Activated T-cell treated with anti-CD3 and anti-CD28 coated beads for 24 hours (primary cell): ENCODE results near the gene CACNA1A.
"Not testable (repeated sequence)": the region's sequence is repeated elsewhere in the genome, so short reads cannot be mapped to it uniquely, and the experiment has no call there.

Experiments
- DNase-seq: peaks from one replicate; pipeline ENCODE4 v3.0.0-alpha.2; 2020; ENCODE audit warnings: low read depth

Gene CACNA1A

DNA sequence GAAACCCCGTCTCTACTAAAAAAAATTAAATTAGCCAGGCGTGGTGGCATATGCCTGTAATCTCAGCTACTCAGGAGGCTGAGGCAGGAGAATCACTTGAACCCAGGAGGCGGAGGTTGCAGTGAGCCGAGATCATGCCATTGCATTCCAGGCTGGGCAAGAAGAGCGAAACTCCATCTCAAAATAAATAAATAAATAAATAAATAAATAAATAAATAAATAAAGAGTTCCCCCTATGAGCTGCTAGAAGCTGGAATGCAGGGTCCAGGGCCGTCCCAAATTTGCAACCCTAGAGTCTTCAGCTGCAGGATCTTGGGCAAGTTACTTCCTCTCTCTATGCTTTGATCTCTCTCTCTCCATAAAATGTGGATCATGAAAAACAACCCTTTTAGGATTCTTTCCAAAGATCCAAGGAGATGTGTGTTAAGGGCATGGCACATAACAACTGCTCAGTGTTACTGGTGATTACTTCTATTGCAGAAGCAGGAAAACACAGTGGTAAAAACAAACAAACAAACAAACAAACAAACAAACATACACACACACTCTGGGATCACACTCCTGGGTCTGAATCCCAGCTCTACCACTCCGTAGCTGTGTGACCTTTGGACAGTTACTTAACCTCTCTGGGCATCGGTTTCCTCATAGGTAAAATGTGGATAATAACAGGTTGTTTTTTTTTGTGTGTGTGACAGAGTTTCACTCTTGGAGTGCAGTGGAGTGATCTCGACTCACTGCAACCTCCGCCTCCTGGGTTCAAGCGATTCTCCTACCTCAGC, 78.8 kb downstream of the CACNA1A start:
- no peak for DNase-seq

- DNase-seq = not testable (repeated sequence)
Observed at GRCh38 chr19:13425875-13426274, 80.4 kb downstream of the CACNA1A start.

- no peak for DNase-seq
Observed at GRCh38 chr19:13425151-13425550, 81.1 kb downstream of the CACNA1A start.

- no peak for DNase-seq
Observed at GRCh38 chr19:13420780-13421179, 85.5 kb downstream of the CACNA1A start.

- no peak for DNase-seq
Observed at GRCh38 chr19:13417054-13417453, 89.2 kb downstream of the CACNA1A start.

DNA sequence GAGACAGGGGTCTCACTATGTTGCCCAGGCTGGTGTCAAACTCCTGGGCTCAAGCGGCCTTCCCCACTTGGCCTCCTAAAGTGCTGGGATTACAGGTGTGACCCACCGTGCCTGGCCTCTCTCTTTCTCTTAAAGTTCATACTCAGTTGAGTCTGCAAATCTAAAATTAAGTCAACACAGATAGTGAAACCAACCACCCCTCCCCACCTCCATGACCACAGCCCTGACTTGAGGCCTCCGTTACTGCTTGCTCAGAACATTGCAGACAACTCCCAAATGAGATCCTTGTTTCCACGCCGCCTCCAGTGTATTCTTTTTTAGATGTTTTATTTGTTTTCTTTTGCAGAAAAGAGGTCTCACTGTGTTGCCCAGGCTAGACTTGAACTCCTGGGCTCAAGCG, 94.4 kb downstream of the CACNA1A start:
- no peak for DNase-seq

DNA sequence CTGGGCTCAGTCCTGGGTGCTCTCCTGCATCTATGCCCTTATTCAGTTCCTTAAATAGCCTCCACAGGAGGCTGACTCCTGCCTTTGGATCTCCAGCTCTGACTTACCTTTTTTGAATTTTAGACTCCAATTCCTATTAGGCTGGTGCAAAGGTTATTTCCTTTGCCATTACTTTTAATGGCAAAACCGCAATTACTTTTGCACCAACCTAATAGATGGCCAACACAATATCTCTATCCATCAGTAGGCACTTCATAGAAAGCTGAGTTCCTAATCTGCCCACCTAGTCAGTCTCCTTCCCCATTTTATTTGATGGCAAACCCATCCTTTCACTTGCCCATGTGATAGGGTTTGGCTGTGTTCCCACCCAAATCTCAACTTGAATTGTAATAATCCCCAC, 95.3 kb downstream of the CACNA1A start:
- DNase-seq = no peak

- no peak for DNase-seq
Observed at GRCh38 chr19:13408889-13409518, 97.3 kb downstream of the CACNA1A start.

DNA sequence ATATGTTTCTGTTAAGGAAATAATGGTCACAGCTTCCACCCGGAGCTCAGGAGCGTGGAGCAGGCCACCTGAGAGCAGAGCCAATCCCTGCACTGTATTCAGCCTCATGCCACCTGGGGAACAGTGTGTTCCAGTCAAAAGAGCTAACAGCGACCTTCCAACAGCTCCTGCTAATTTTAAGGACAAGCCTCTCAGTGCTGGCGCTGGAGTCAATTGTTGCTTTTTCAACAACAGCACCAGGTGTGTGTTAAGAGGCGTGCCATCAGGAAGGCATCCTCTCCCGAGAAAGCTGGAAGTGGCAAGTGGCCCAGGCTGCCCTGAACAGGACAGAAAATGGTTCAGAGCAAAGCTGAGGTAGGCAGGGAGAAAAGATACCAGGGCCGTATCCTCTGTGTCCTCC, 102.0 kb downstream of the CACNA1A start:
- no peak for DNase-seq

DNA sequence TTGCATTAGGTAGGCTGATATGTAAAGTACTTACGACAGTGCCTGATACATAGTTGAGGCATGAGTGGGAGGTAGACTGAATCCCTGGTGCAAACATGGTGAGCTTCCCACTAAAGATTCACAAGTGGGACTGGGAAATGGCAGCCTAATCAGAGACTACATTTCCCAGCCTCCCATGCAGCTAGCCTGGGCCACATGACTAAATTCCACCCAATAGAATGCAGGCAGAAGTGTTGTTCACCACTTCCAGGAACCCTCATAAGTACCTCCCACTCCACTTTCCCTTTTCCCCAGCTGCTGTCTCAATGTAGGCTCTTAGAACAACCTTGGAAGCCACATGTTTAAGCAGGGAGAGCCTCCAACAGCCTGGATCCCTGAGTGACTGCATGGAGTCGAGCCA, 104.9 kb downstream of the CACNA1A start:
- DNase-seq = no peak

GRCh38 chr19:13400296-13400695, 106.0 kb downstream of the CACNA1A start:
- DNase-seq = no peak

DNA sequence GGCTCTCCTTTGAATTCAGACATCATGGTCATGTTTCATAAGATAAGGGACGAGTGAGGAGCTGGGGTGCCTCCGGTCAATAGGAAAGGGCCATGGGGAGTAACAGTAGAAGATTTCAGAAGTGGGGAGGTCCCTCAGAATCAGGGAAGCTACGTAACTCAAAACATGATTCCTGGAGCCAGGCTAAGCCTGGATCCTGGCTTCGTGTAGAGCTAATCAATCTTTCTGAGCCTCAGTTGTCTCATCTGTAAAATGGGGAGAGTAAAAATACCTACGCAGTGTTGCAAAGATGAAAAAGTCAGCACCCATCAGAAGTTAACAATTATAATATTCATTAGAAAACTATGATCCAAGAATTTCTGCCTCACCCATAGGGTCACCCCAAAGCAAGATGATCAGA, 106.5 kb downstream of the CACNA1A start:
- DNase-seq = no peak

DNA sequence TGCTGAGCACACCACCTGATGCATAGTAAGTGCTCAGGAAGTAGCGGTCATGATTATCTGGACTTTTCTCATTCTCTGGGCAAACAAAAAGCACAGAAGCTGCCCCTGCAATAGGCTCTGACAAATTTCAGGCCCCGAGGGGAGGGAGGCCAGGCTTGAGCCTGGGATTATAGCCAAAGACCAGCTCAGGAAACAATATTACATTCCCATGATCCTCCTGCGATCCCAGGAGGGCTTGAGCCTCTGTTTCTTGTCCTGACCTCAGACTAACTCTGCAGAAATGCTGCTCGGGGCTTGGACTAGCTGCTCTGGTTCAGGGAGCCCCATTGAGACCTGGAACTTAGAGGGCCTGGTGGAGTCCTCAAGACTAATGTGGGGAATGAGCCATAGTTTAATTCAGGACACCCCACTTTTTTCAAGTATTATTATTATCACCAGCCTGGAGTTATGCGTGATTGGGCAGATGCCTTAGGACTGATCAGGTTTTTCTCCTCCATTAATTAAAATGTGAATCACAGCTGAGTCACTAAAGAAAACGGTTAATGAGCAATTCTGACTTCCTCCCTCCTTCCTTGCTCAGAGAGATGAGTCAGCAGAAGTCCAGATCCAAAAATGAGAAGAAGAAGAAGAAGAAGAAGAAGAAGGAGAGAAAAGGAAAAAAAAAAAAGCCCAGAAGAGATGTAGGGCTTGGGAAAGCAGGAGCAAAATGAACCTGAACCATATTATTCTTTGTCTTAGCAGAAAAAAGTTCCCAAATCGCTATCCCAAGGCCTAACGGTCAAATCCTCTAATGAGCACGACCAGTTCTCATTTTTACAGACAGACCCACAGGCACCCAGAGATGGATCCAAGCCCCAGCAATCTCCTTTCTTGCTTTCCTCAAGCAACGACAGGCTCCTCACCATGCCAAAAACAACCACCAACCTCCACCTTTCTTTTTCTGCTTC, 107.2 kb downstream of the CACNA1A start:
- DNase-seq = no peak

DNA sequence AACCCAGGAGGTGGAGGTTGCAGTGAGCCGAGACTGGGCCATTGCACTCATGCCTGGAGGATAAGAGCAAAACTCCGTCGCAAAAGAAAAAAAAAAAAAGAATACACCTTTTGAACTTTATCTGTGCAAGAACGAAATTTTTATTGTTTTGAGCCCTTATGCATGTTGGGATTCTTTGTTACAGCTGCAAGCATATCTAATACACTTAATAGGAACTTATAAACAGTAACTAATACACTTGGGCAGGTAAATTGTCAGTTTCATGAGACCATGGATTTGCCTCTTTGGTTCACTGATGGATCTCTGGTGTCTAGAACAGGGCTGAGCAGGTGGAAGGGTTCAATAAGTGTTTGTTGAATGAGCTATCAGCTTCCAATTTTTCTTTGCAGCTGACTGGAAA, 108.1 kb downstream of the CACNA1A start:
- DNase-seq = no peak

DNA sequence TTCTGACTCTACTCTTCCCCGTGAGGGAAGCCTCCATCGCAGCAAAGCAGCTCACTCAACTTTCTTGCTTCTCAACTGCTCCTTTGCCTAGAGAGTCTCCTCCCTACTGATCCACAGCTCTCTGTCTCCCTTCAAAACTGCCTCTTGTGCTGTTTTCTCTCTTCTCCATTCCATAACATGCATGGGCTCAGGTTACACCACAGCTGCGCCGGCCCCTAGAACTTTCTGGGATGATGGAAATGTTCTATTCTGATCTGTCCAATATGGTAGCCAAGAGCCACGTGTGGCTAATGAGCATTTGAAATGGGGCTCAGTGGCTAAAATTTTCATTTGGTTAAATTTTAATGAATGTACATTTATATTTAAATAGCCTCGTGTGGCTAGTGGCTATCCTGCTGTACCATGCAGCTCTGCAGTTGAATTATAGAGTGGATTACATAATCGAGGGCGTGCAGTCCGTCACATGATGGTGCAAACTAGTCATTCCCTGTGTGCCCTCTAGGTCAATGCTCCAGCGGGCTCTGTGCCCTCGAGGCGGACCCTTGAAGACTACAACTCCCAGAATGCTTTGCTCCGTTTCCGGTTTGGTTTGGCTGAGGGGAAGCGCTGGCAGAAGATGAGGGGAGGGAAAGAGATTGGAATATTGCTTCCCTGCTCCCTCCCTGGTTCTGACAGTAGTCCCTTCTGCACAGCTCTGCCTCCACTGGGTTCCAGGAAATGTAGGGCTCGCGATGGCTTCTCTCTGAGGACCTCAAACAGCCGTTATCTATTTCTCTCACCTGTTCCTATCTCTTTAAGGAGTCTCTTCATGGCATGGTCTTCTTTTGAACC, 109.8 kb downstream of the CACNA1A start:
- DNase-seq = no peak

- no peak for DNase-seq
Observed at GRCh38 chr19:13382633-13382938, 123.7 kb downstream of the CACNA1A start.

GRCh38 chr19:13381827-13382632, 124.2 kb downstream of the CACNA1A start:
- no peak for DNase-seq

DNA sequence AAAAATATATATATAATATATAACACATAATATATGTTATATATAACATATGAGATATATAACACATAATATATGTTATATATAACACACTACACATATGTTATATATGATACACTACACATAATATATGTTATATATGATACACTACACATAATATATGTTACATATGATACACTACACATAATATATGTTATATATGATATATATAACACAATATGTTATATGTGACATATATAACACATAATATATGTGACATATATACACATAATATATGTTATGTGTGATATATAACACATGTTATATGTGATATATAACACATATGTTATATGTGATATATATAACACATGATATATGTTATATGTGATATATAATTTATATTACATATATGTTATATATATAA, 129.7 kb downstream of the CACNA1A start:
- DNase-seq = no peak

GRCh38 chr19:13373599-13373998, 132.7 kb downstream of the CACNA1A start:
- DNase-seq = no peak

- no peak for DNase-seq
Observed at GRCh38 chr19:13370948-13371347, 135.3 kb downstream of the CACNA1A start.

DNA sequence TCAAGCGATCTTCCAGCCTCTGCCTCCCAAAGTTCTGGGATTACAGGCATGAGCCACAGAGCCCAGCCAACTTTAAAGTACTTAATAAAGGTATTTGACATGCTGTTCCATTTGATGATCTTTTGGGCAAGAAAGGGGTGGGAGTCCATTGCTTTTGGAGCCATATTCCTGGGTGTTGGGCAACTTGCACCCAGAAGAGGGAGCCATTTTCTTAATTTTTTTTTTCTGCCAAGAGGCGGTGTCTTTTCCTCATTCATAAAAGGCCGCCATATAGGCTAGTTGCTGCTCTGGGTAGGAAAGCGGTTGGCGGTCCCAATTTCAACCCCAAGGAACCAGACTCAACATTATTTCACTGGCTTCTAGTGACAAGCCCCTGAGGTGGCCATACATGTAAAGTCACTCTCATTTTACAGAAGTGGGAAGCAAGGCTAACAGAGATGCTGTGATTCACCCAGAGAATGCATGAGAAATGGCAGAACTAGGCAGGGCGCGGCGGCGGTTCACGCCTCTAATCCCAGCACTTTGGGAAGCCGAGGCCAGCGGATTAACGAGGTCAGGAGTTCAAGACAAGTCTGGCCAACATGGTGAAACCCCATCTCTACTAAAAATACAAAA, 139.6 kb downstream of the CACNA1A start:
- DNase-seq = no peak
